ENCODE results near the gene RBMS1.

RBMS1 gene

DNA sequence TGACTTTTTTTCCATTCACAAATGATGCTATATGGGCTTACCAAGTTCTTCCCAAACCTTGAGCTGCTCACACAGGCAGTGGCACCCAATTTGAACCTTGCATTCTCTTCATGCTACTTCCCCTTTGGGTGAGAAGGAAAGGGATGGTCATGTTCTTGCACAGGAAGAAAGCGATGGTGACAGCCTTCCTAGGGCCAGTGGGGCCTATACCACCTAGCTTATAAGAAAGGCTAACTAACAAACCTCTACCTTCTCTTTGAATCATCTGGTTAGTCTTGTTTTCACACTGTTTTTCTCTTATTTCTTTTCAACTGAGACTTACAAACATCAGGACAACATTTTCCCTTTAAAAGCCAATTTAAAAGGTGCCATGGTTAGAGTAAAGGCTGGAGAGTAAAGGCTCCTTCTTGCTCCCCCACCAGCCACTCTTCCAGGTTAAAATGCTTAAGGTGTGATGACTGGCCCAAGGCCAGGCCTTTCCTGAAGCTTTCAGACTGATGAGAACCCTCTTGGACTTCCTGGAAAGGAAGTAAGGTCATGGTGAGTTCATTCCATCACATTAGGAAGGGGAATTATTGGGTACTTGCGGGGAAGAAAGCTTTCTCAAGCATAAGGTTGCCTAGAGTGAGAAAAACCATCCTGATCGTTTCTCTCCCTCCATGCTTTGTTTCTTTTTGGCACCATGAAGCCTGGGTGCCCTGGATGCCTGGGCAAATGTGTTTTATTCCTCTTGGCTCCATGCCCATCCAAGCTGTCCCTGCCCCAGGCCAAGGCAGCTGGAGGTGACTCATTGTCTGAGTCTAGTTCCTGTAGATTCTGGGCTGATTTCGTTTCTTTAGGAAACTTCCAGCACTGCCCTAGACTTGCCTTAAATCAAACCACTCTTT is 252.1 kb downstream of the RBMS1 start:
- no peak for DNase-seq

- DNase-seq = no peak
Observed at GRCh38 chr2:160239436-160239835, 254.2 kb downstream of the RBMS1 start.

DNA sequence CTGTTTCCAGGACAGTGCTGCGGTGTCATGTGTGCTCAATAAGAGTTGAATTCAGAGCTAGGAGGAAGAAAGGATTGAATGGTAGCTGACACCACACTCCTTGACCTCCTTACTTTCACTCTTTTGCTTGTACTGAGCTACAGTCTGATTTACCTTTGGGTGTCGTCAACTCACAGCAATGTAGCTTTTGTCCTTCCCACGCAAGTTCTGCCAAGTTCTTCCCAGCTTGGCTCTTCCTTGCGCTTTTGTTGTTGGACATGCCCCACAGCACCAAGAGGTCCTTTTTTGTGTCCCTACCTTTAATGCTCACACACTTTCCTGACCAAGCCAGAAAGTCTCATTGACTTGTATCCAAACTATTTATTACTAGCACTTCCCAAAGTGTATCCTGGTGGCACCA is 255.2 kb downstream of the RBMS1 start:
- DNase-seq = no peak

DNA sequence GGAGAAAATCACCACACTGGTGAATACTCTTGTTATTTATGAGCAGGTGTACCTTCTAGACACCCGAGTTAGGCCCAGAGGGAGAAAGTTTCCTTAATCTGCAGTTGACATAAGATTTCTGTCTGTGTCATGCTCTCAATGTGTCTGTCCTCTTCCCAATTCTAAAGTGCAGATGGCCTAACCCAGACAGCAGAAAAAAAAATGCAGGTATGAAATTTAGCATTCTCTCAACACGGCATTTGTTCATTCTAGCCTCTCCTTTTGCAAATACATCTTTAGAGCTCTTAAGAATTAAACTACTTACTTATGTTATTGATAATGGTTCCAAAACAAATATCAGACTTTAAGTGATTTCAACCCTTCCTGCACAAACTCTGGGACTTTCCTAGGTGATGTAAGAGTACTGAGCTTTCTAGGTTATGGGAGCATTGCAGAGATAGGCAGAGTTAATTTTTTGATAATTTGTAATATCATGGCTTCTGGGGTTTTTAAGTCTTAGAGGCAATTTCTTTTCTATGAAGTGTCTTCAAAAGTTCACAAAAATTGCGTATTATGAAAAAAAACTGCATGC is 260.6 kb downstream of the RBMS1 start:
- no peak for DNase-seq

- no peak for DNase-seq
Observed at GRCh38 chr2:160229591-160229990, 264.0 kb downstream of the RBMS1 start.

DNA sequence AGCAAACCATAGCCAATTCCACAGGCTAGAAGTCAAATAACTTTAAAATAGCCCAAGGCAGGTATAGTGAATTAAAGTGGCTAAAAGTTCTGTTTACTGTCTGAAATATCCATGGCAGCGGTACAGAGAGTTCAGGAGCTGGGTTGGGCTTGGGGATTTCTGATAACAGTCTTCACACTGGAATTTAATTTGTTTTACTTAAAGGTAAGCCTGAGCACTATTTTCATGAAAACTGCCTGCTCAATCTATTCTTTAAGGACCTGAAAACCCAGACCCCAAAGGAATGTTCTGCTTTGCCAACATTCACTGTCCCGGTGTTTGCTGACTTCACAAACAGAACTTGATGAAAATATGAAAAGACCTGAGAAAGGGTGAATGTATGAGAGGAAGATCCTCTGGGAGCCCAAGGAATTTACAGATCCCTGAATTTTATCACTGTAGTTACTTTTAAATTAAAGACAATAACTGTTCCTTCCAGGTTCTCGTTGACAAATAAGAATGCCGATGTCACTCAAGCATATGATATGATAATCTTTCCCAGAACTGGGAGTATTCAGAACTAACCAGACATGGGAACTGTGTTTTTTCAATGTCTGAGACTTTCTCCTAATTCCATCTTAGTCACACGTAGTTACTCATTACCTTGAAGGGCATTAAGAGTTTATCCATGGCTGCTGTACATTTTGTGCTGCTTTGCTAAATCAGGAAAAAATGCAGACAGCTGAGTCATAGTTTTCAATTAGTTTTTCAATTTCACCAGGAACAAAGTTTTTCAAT is 265.3 kb downstream of the RBMS1 start:
- DNase-seq = no peak

- DNase-seq = no peak
Observed at GRCh38 chr2:160227293-160227915, 266.2 kb downstream of the RBMS1 start.

DNA sequence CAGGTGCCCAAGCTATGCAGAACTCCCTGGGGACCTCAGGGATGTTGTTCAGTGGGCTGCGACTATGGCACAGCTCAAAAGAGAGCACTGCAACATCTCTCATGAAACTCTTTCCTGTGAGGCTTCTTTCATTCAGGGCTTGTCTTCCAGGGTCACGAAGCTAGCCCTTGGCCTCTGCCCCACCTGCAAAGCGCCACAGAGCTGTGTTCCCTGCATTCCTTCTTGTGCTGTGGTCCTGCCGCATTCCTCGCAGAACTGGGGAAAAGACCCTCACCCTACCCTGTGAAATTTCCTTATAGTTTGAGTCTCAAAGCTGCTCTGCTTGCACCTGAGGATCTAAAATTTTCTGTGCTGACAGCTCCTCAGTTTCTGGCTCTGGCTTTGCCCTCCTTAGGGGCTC is 267.2 kb downstream of the RBMS1 start:
- DNase-seq = no peak

DNA sequence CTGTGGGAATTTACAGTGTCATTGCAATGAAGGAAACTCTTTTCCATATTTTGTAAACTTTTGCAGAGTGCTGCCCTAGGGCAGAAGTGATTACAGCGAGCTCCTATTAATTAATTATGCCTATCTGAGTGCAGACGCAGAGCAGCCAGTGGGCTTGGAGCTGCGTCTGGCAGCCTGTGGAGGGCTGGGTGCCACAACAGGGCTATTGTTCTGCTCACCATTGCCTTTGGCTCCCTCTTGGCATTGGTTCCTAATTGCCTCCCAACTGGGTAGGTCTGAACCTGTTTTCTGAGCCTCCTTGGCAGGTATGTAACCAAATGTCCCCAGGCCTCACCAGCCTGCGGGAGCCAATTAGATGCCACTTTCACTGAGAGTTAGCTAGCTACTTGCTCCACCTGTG is 267.9 kb downstream of the RBMS1 start:
- DNase-seq = no peak

GRCh38 chr2:160224507-160224906 is 269.1 kb downstream of the RBMS1 start:
- DNase-seq = no peak

DNA sequence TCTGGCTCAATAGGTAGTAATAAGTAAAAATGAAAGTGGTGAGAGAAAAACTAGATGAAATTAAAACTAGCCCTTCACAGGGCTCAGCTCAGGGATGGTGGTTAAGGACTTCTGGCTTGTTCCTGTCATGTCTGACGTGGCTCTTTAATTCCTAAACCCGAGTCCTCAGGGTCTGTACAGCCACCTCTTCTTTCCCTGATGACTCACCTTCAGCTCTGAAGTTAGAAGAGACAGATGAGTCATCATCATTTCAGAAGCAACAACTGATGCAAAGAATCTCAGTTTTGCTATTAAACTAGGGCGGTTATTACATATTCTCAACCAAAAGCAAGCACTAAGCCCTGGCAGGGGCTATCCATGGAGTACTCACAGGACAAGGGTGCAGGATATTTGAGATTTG is 269.5 kb downstream of the RBMS1 start:
- DNase-seq = no peak

DNA sequence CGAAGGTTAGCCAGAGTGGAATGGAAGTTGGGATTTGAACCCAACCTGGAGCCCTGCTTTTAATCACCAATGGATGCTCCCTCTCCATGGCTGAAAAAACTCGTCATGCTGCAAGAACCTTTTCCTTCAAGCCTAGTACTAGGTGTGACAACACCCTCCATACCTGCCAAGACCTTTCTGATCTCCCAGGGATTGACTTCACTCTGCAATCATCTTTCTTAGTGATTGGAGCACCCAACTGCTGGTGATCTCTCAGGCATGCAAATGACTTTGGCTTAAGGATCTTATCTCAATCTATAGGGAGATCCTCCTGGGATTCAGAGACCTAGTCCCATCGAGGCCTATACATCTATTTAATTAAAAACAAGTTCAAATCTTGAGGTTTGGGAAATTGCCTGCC is 270.0 kb downstream of the RBMS1 start:
- no peak for DNase-seq

DNA sequence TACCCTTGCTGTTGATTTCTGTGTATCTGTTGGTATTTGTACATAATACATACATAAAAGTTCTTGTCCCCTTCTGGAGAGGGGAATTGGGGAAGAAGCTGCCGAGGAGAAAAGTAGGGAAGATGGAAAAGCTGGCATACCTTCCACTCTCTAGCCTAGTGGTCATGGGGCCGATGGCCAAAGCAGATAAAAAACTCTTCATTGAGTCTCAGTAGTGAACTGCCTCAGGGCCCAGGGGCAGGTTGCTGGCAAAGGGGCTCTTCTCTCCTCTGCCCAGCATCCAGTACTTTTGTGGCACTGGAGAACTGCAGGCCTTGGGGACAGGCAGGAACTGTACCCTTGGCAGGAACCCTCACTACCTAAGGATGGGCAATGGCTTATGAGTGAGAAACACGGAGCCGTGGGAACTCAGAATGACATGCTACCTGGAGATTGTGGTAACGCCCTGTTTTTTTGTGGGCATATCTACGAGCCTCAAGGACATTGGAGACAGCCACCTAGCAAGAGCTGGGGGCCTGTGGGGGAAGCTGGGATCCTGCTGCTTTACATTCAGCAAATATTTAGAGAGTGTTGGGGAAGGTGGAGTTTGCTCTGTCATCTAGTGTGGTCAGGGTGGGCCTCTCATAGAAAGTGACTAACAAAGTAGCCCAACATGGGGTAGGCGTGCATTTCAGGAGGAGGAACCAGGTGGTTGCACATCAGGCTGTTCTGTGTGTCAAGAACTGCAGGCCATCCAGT is 270.9 kb downstream of the RBMS1 start:
- no peak for DNase-seq

Measured in SIG-M5 (cell line).